RCC 7860 (cell line): ENCODE measurements around the gene ITGAE.
"Not testable (repeated sequence)": the region's sequence is repeated elsewhere in the genome, so short reads cannot be mapped to it uniquely, and the experiment has no call there.

ENCODE experiments used
- DNase-seq: peaks from one replicate; pipeline ENCODE4 v3.0.0-alpha.2; 2015; ENCODE audit warnings: low spot score
- FAIRE-seq: peaks from 2 replicates; lab custom pipeline; 2012; peaks lifted over from hg19 to GRCh38; lab: Jason Lieb, UNC

Gene ITGAE

GRCh38 chr17:3796110-3796821 is 4.7 kb downstream of the ITGAE start:
- FAIRE-seq, result peak; percentile 55
- peak; percentile 86 for DNase-seq

GRCh38 chr17:3795390-3796102 is 5.4 kb downstream of the ITGAE start:
- FAIRE-seq (no peak), DNase-seq (peak; percentile 74)

- peak; percentile 90 for FAIRE-seq
- DNase-seq, result peak; percentile 97
Measured at GRCh38 chr17:3794557-3795389, 6.2 kb downstream of the ITGAE start.

DNA sequence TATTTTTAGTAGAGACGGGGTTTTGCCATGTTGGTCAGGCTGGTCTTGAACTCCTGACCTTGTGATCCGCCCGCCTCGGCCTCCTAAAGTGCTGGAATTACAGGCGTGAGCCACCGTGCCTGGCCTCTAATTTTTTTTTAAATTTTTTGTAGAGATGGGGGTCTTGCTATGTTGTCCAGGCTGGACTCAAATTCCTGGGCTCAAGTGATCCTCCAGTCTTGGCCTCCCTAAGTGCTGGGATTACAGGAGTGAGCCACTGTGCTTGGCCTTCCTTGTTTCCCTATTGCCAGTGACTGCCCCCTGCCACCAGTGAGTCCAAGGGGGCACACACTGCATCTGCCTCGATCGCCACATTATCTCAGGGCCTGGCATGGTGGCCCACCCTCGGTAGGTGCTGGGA is 6.8 kb downstream of the ITGAE start:
- not testable (repeated sequence) for FAIRE-seq, DNase-seq

- FAIRE-seq, DNase-seq: not testable (repeated sequence)
Measured at GRCh38 chr17:3793258-3793657, 7.7 kb downstream of the ITGAE start.

DNA sequence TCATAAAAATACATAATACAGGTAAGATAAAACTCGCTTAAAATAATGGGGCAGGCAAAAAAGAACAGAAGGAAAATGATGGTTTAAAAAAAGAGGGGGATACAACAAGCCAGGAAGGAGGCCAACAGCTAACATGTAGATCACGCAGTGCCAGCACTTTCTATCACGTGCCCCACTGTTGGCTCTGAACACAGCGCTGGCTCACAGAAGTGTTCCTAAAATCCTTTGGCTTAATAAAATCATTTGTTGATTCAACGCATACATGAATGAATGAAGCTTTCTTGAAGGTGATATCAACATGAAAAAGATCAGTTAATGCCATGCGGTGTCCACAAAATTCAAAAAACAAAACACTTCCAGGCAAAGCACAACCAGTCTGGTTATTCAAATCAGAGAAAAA is 8.5 kb downstream of the ITGAE start:
- DNase-seq (no peak), FAIRE-seq (no peak)

DNA sequence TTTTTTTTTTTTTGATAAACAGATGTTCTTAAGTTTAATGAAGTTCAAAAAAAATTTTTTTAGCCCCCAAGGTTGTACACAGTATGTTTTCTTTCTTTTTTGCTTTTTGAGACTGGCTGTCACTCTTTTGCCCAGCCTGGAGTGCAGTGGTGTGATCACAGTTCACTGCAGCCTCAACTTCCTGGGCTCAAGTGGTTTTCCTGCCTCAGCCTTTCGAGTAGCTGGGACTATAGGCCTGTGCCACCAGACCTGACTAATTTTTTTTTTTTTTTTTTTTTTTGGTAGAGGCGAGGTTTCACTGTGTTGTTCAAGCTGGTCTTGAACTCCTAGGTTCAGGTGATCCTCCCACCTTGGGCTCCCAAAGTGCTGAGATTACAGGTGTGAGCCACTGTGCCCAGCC is 12.8 kb downstream of the ITGAE start:
- DNase-seq, result peak; percentile 54
- FAIRE-seq, result no peak

GRCh38 chr17:3785323-3785722 is 15.7 kb downstream of the ITGAE start:
- FAIRE-seq, DNase-seq: not testable (repeated sequence)

- no peak for FAIRE-seq
- no peak for DNase-seq
Measured at GRCh38 chr17:3782751-3783150, 18.2 kb downstream of the ITGAE start.

GRCh38 chr17:3780986-3781385 is 20.0 kb downstream of the ITGAE start:
- DNase-seq (no peak), FAIRE-seq (no peak)

- FAIRE-seq (no peak), DNase-seq (no peak)
Measured at GRCh38 chr17:3777366-3778120, 23.4 kb downstream of the ITGAE start.

- DNase-seq, result no peak
- FAIRE-seq, result no peak
Measured at GRCh38 chr17:3773966-3774365, 27.0 kb downstream of the ITGAE start.

- FAIRE-seq (peak; percentile 17), DNase-seq (peak; percentile 27)
Measured at GRCh38 chr17:3773511-3773910, 27.5 kb downstream of the ITGAE start.

DNA sequence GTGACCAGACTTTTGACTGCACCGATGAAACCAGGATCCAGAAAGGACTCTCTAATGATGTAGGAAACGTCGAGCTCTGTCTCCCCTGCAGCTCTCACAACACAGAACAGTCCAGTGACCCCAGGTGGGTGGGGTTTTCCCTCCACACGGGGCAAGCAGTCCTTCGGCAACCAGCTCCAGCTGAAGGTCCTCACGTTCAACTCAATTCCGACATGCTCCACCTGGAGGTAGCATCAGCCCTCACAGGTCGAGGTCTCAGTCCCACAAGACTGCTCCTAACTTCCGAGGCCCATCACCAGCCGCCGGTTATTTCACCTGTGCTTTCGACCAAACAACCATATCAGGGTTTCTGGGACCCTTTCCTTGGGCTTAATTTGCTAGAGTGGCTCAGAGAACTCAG is 28.2 kb downstream of the ITGAE start:
- no peak for DNase-seq
- FAIRE-seq, result no peak

DNA sequence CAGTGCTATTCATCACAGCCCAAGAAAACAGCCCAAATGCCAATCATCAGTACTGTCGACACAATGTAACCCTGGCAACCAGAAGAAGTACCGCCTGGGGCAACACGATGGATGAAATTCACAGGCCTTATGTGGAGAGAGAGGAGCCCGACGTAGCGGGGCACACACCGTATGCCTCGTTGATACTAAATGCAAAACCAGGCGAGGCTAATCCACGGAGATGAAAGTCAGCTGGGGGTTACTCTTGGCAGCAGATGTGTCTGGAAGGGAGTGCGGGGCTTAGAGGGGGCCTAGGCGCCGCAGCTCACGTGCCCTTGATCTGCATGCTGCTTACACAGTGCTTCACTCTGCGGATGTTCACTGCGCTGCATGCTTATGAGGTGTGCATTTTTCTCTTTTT is 29.8 kb downstream of the ITGAE start:
- FAIRE-seq (no peak), DNase-seq (no peak)

GRCh38 chr17:3770466-3770865 is 30.5 kb downstream of the ITGAE start:
- FAIRE-seq, result no peak
- no peak for DNase-seq

- FAIRE-seq (no peak), DNase-seq (no peak)
Measured at GRCh38 chr17:3768769-3769168, 32.2 kb downstream of the ITGAE start.

- DNase-seq (no peak), FAIRE-seq (no peak)
Measured at GRCh38 chr17:3768341-3768740, 32.6 kb downstream of the ITGAE start.

GRCh38 chr17:3766779-3767178 is 34.2 kb downstream of the ITGAE start:
- DNase-seq, result no peak
- no peak for FAIRE-seq

GRCh38 chr17:3765981-3766380 is 35.0 kb downstream of the ITGAE start:
- FAIRE-seq (no peak), DNase-seq (no peak)

GRCh38 chr17:3763777-3764170 is 37.2 kb downstream of the ITGAE start:
- DNase-seq (no peak), FAIRE-seq (no peak)
